ENCODE results near the gene MYPOP. TPM values are rescaled to one million over a fixed set of nuclear protein-coding genes. Genes with fewer than 3 reads are reported as not detected.

MYPOP gene
- total RNA-seq, 1 experiment from 2014 or later, result 11.1 TPM

DNA sequence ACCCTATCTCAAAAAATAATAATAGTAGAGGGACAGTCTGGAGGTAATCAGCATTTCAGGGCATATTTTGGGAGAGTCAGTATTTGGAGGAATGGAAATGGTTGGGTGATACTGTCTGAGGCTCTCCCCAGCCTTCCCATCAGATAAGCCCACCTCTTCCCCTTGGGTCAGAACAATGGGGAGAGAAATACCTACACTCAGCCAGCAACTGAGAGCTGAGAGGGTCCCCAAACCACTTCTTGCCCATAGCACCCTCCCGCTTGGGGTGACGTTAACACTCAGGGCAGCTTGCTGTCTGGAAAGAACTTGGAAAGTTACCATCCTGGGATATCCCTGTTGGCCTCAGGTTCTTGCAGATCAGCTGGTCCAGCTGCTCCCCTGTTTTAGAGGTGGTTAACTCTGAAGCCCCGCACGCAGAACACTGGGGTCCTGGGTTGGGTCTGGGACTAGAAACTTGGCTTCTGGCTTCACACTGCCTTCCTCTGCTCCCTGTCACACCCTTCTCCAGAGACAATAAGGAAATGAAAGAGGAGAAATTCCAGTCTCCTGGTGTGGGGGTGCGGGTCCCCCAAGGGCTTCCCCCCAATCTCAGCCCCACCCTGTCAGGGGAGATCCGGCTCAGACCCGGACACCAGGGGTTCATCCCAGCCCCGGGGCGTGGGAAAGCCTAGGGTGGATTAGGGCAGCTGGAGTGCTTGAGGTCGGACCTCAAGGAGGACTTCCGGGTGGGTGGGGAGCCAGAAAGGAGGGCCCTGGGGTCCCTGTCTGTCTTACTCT lies 35.8 kb downstream of the MYPOP start:
- no peak overlapping the region for H3K4me3 ChIP-seq (ENCODE audit: low read depth in 2 of 2, low read length in 2 of 2)
- in situ Hi-C loops (cut with HindIII; ENCODE audit: low pct_unique_long_range_greater_than_20kb, low sequenced_read_pairs) (no loop called here), intact Hi-C loops (cut with micrococcal nuclease; ENCODE audit: unreplicated experiment) (no loop called here)
- H3K9me3 ChIP-seq (ENCODE audit: control insufficient read depth, insufficient read depth, low read depth, low read length), result no peaks in the 10 kb centered on the region
- ATAC-seq (no peak), DNase-seq (ENCODE audit: low read depth, low spot score) (no peak)
- BruUV-seq (replicated peaks), result no TSS peak
- no peaks in the 10 kb centered on the region; the same call in 1 of the 2 replicates for H3K36me3 ChIP-seq (ENCODE audit: control insufficient read depth, insufficient read depth, low read length)
- no peaks in the 10 kb centered on the region; the same call in 1 of the 2 replicates for H3K27me3 ChIP-seq (ENCODE audit: control insufficient read depth, insufficient read depth, low read length)
- no peaks in the 10 kb centered on the region for H3K4me1 ChIP-seq (ENCODE audit: control insufficient read depth, insufficient read depth, low read length)
- TF ChIP-seq TCF7L2 (IDR thresholded peaks at IDR 0.05; ENCODE audit: low read depth, low read length), result no peak
- TF ChIP-seq, protein P1, sequence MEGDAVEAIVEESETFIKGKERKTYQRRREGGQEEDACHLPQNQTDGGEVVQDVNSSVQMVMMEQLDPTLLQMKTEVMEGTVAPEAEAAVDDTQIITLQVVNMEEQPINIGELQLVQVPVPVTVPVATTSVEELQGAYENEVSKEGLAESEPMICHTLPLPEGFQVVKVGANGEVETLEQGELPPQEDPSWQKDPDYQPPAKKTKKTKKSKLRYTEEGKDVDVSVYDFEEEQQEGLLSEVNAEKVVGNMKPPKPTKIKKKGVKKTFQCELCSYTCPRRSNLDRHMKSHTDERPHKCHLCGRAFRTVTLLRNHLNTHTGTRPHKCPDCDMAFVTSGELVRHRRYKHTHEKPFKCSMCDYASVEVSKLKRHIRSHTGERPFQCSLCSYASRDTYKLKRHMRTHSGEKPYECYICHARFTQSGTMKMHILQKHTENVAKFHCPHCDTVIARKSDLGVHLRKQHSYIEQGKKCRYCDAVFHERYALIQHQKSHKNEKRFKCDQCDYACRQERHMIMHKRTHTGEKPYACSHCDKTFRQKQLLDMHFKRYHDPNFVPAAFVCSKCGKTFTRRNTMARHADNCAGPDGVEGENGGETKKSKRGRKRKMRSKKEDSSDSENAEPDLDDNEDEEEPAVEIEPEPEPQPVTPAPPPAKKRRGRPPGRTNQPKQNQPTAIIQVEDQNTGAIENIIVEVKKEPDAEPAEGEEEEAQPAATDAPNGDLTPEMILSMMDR (IDR thresholded peaks at IDR 0.05), result no peak
- no peak for TF ChIP-seq SIN3A (IDR thresholded peaks at IDR 0.05; ENCODE audit: borderline replicate concordance, insufficient read depth, low read depth, low read length)
- TF ChIP-seq POLR2AphosphoS5 (IDR thresholded peaks at IDR 0.05; ENCODE audit: low read depth, low read length), result no peak
- TF ChIP-seq, protein P2, sequence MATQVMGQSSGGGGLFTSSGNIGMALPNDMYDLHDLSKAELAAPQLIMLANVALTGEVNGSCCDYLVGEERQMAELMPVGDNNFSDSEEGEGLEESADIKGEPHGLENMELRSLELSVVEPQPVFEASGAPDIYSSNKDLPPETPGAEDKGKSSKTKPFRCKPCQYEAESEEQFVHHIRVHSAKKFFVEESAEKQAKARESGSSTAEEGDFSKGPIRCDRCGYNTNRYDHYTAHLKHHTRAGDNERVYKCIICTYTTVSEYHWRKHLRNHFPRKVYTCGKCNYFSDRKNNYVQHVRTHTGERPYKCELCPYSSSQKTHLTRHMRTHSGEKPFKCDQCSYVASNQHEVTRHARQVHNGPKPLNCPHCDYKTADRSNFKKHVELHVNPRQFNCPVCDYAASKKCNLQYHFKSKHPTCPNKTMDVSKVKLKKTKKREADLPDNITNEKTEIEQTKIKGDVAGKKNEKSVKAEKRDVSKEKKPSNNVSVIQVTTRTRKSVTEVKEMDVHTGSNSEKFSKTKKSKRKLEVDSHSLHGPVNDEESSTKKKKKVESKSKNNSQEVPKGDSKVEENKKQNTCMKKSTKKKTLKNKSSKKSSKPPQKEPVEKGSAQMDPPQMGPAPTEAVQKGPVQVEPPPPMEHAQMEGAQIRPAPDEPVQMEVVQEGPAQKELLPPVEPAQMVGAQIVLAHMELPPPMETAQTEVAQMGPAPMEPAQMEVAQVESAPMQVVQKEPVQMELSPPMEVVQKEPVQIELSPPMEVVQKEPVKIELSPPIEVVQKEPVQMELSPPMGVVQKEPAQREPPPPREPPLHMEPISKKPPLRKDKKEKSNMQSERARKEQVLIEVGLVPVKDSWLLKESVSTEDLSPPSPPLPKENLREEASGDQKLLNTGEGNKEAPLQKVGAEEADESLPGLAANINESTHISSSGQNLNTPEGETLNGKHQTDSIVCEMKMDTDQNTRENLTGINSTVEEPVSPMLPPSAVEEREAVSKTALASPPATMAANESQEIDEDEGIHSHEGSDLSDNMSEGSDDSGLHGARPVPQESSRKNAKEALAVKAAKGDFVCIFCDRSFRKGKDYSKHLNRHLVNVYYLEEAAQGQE (IDR thresholded peaks at IDR 0.05; ENCODE audit: insufficient read depth in 1 of 2, low read depth in 2 of 2, low read length in 1 of 2), result no peak
- CTCF ChIA-PET, result interaction anchor here (0.7 kb wide), 1 partner anchor 1561 kb away, joined by 3 read pairs; no protein-coding TSS in a partner anchor
- POLR2A ChIA-PET, result interaction anchor here (0.7 kb wide), 1 partner anchor 25 kb away, joined by 3 read pairs; no protein-coding TSS in a partner anchor
- H3K27ac ChIP-seq (ENCODE audit: low read length), result no peak overlapping the region

DNA sequence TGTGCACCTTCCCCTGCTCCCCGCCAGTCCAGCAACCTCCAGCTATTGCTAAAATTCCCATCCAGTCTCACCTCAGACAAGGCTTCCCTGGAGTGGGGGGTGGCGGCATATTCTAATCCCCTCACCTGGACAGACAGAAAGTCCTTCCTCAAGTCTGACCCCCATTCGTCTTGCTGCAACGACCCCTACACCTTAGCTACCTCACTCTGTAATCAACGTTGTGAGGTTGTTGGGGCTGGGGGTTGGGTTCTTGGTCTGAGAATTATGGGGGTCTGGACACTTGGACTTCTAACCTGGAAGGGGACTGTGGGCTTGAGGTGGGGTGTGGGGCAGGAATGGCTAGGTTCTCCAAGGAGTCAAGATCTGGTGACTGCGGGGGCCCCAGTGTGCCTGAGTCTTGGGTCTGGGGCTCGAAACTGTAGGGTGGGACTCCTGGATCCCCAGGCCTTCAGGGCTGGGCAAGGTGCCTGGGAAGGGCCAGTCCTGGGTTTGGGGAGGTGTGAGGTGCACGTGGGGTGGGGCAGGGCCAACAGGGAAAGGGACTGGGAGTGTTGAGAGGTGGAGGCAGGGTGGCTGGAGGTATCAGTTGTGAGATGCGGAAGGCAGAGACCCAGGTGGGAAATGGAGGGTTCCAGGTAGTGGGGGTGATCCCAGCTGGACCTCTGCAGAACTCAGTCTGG lies 37.0 kb downstream of the MYPOP start:
- no peak for ATAC-seq
- H3K36me3 ChIP-seq (ENCODE audit: control insufficient read depth, insufficient read depth, low read length), result no peaks in the 10 kb centered on the region; the same call in 1 of the 2 replicates
- intact Hi-C loops (cut with micrococcal nuclease; ENCODE audit: unreplicated experiment) (no loop called here), in situ Hi-C loops (cut with HindIII; ENCODE audit: low pct_unique_long_range_greater_than_20kb, low sequenced_read_pairs) (no loop called here)
- H3K27me3 ChIP-seq (ENCODE audit: control insufficient read depth, insufficient read depth, low read length), result no peaks in the 10 kb centered on the region; the same call in 1 of the 2 replicates
- TF ChIP-seq TCF7L2 (IDR thresholded peaks at IDR 0.05; ENCODE audit: low read depth, low read length) (no peak), SIN3A (IDR thresholded peaks at IDR 0.05; ENCODE audit: borderline replicate concordance, insufficient read depth, low read depth, low read length) (no peak), POLR2AphosphoS5 (IDR thresholded peaks at IDR 0.05; ENCODE audit: low read depth, low read length) (no peak)
- TF ChIP-seq, protein P1 (IDR thresholded peaks at IDR 0.05), result no peak
- TF ChIP-seq, protein P2 (IDR thresholded peaks at IDR 0.05; ENCODE audit: insufficient read depth in 1 of 2, low read depth in 2 of 2, low read length in 1 of 2), result no peak
- no TSS peak for BruUV-seq (replicated peaks)
- H3K4me3 ChIP-seq (ENCODE audit: low read depth in 2 of 2, low read length in 2 of 2), result no peak overlapping the region
- no peak overlapping the region for H3K27ac ChIP-seq (ENCODE audit: low read length)
- no peaks in the 10 kb centered on the region for H3K9me3 ChIP-seq (ENCODE audit: control insufficient read depth, insufficient read depth, low read depth, low read length)
- no peak for DNase-seq (ENCODE audit: low read depth, low spot score)
- CTCF ChIA-PET, result no interaction called here
- peaks cover 4% of the 10 kb centered on the region; the same call in 1 of the 2 replicates for H3K4me1 ChIP-seq (ENCODE audit: control insufficient read depth, insufficient read depth, low read length)
- POLR2A ChIA-PET, result interaction anchor here (0.7 kb wide), 1 partner anchor 24 kb away, joined by 3 read pairs; no protein-coding TSS in a partner anchor

All from Panc1 (cell line).